WI38 (cell line): ENCODE data around the gene RAP1A.

Experiments used
- H3K4me3 ChIP-seq: 2 replicates; pipeline ENCODE4 v1.5.1; 2011; ENCODE audit warnings: low read depth, mild to moderate bottlenecking, control low read depth, low read length
- TF ChIP-seq, protein P1 (sequence below): IDR thresholded peaks from 2 replicates; pipeline ENCODE4 v1.5.1; 2012; ENCODE audit warnings: low read depth, mild to moderate bottlenecking, control low read depth, low read length

Gene RAP1A

DNA sequence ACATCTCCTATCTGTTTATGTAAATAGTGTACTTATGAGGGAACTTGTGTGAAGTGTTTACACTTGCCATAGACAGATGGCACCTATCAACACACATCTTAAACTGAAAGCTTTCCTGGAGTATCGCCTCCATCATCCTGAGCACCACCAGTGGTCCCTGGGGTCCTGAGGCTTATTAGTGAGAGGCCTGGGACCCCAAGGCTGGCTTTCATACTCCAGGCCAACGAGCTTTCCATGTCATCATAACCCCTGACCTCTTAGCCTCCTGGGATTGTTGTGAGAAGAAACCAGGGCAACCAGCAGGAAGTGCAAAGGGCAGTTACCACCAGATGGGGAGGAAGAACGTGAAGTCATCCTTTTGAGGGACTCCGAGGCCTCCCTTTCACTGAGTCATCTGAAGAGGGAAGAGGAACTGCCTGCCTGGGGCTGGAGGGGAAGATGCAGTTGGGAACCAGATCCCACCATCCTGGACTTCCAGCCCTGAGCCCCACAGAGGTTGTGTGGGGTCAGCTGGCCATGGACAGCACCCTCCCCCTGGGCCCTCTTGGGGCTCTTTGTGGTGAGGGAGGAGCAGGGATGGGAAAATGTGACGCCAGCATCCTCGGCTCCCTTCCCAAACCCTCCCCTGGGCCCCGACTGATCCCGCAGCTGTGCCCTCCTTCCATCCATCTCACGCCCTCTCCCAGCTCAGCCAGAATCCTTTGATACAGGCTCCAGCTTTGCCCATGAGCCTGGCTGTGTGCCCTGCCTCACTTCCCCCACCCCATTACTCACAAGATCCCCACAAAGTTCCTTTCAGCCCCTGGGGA lies 113.8 kb downstream of the RAP1A start:
- TF ChIP-seq, protein P1, sequence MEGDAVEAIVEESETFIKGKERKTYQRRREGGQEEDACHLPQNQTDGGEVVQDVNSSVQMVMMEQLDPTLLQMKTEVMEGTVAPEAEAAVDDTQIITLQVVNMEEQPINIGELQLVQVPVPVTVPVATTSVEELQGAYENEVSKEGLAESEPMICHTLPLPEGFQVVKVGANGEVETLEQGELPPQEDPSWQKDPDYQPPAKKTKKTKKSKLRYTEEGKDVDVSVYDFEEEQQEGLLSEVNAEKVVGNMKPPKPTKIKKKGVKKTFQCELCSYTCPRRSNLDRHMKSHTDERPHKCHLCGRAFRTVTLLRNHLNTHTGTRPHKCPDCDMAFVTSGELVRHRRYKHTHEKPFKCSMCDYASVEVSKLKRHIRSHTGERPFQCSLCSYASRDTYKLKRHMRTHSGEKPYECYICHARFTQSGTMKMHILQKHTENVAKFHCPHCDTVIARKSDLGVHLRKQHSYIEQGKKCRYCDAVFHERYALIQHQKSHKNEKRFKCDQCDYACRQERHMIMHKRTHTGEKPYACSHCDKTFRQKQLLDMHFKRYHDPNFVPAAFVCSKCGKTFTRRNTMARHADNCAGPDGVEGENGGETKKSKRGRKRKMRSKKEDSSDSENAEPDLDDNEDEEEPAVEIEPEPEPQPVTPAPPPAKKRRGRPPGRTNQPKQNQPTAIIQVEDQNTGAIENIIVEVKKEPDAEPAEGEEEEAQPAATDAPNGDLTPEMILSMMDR = no peak
- no peak overlapping the region for H3K4me3 ChIP-seq

DNA sequence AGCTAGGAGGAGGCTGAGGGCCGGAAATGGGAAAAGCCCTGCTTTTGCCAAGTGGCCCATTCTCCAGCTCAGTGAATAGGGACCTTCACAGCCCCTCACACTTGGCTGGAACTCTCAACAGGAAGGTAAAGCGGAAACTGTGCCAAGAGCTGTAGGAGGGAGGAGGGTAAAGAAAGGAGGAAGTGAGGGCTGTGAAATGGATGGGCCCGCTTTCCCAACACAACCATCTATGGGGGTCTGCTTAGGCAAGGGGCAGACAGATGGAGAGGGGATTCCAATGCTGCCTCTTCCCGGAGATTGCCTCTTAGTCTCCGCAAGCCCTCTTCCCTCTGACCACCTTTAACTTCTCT lies 114.4 kb downstream of the RAP1A start:
- H3K4me3 ChIP-seq = no peak overlapping the region
- TF ChIP-seq, protein P1 = no peak

DNA sequence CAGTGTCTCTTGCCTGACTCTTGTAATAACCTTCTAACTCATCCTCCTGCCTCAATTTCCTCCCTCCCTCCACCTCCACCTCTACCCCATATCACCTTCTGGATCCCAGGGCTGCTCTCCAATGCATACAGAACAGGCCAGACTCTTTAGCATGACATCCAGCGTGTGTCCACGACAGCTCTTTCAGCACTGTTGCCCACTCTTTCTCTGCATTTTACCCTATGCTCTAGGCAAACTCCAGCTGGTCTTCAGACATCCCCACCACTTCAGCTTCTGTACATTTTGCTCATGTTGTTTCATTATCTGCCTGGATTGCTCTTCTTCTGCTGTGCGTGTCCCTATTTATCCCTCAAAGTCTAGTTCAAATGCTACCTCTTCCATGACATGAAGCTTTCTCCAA lies 114.8 kb downstream of the RAP1A start:
- H3K4me3 ChIP-seq = no peak overlapping the region
- TF ChIP-seq, protein P1 = no peak

DNA sequence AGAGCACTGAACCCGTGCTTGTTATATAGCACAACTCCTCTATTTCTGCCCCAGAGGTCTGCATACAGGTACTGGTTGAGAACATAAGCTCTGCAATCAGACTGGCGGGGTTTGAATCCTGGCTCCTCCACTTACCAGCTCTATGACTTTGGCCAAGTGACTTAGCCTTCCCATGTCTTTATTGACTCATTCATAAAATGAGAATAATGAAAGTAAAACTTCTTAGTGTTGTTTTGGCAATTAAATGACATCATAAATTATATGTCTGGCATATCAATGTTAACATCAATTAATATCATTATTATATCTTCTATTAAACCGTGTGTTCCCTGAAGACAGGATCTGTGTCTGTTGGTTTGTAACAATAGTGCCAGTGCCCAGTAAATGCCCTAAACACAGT lies 115.3 kb downstream of the RAP1A start:
- TF ChIP-seq, protein P1 = no peak
- H3K4me3 ChIP-seq = no peak overlapping the region

DNA sequence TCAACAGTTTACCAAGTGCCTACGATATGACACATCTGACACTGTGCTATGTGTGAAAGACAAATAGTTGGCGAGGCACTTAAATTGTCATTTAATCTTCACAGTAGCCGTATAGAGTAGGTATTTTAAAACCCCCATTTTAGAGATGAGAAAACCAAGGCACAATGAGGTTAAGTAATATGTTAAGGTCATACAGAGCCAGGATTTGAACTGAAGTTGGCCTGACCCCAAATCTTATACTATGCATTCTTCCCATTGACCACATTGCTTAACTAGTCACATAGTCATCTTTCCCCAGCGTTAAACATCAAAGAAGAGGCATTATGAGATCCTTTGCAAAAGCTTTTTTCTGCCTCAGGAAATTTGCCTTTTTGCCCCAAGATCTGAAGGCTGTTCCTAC lies 115.7 kb downstream of the RAP1A start:
- no peak overlapping the region for H3K4me3 ChIP-seq
- TF ChIP-seq, protein P1 = no peak

DNA sequence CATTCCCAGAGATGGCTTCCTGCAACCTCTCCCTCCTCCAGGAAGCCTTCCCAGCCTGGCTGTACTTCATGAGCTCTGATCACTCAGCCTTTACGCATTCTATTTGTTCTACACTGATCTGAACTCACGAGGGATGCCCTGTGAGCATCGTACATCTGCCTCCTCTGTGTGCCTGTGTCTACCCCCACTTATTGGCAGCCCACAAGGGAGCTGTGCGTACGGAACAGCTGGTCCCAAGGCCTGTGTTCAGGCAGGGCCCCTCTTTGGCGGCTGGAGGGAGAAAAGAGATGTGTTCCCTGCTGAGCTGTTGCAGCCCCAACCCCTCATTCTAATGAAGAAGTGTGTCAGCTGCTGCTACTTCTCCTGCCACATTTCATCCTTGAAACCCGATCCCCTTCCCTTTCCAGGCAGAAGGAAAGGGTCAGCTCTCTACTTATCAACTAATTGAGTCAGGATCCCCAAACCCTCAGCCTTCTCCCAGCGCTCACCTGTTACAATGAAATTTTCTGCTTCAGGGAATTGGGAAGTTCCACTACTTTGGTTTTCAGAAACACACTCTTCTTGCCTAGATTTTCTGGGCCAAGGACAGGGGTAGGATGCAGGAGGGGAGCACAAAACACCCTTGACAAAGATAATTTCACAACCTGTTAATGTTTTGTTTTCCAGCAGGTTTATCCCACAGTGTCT lies 116.4 kb downstream of the RAP1A start:
- no peak overlapping the region for H3K4me3 ChIP-seq
- TF ChIP-seq, protein P1 = no peak

DNA sequence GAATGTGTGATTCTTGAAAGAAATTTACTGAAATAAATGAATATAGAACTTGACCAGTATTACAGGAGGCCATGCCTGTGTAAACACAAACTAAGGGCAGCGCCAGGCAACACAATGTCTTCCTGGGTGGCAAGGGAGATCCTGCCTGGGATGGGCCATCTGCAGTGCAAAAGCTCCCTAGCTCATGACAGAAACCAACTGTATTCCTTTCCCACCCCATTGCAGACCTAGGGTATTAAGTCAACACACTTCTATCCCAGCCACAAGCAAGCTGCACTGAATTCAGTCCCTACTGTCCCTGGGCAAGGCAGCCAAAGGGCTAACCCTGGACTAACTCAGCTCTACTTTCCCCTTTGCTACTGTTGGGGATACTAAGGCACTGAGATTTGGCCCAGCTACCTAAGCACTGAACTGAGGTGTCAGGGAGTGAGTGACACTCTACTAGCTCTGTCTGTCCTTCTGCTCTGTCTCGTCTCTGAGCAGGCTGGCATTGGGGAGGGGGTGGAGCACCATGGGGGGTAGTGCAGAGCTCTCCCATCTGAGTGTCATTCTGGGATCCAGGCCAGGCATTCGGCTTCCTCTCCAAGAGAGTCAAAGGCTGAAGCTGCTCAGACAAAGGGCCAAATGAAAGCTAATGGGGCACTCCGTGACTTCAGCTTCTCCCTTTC lies 117.1 kb downstream of the RAP1A start:
- TF ChIP-seq, protein P1 = no peak
- no peak overlapping the region; the same call in 1 of the 2 replicates for H3K4me3 ChIP-seq
